ENCODE measurements around the gene ULK4.

The ULK4 gene

GRCh38 chr3:41220906-41221677 is 740.8 kb downstream of the ULK4 start:
- no peak for DNase-seq (ENCODE audit: low read depth, low spot score)
- peak overlapping the region; percentile 26 for H3K27ac ChIP-seq

DNA sequence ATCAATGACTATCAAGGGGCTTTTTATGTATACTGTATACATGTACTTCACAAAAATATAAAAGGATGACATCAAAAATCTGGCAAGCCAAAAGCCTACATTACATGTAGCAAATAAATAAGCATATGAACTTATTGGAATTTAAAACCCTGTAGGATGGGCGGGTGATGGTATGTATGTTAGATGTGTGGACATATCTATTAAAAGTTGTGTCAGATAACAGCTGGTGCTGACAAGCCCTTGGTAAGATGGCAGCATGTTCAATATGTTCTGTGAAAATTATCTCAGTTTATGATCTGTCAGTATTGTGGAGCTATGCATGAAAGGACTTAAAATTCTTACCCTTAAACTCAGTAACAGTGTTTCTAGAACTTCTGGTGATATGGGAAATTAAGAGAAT is 742.5 kb downstream of the ULK4 start:
- H3K27ac ChIP-seq: no peak overlapping the region
- DNase-seq (ENCODE audit: low read depth, low spot score): no peak

GRCh38 chr3:41216993-41217392 is 744.9 kb downstream of the ULK4 start:
- DNase-seq (ENCODE audit: low read depth, low spot score): no peak
- H3K27ac ChIP-seq: no peak overlapping the region

DNA sequence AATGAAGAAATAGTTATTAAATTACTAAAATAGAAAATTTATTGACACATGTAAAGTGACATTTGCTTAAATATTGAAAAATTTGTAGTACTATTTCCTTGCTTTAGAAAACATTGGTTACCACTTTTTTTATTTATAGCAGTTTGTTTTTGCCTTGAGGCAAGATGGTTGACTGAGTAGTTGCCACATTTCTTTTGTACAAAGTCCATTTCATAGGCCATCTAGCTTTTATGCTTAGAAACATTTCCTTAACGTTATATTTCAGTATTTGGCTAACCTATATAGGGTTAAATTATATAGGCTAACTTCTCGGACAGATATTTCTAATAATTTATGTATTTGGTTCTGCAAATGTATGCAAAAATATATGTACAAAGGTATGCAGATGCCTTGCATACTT is 745.5 kb downstream of the ULK4 start:
- no peak for DNase-seq (ENCODE audit: low read depth, low spot score)
- H3K27ac ChIP-seq: no peak overlapping the region

- H3K27ac ChIP-seq: no peak overlapping the region
Measured at GRCh38 chr3:41213588-41213987, 748.3 kb downstream of the ULK4 start.

DNA sequence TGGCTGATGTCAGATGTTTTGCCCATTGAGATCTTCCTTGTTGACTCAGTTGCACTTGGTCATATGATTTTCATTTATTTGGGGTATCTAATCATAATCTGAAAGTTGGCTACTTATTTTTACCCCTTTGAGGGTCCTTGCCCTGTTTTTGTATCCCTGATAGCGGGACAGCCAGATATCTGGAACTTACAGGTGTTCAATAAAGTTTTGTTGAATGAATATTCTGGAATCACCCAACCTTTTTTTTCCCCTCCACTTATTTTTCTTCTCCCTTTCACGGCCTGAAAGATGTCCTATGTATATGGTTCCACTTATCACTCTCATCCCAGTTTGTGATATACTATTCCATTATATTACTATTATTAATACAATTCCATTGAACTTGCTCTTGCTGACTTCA is 749.8 kb downstream of the ULK4 start:
- H3K27ac ChIP-seq: no peak overlapping the region
- no peak for DNase-seq (ENCODE audit: low read depth, low spot score)

More at GRCh38 chr3:41213588-41213987, 748.3 kb downstream of the ULK4 start:
- DNase-seq (ENCODE audit: low read depth, low spot score): no peak

DNA sequence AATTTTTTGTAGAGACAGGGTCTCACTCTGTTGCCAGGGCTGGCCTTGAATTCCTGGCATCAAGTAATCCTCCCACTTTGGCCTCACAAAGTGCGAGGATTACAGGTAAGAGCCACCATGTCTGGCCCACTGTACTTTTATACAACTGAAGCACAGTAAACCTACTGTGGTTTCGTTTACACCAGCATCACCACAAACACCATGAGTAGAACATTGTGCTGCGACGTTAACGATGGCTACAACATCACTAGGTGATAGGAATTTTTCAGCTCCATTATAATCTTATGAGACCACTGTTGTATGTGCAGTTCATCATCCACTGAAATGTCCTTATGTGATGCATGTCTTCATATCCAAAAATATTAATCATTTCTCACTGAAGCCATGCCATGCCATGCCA is 750.9 kb downstream of the ULK4 start:
- DNase-seq (ENCODE audit: low read depth, low spot score): no peak

GRCh38 chr3:41209646-41210045 is 752.3 kb downstream of the ULK4 start:
- H3K27ac ChIP-seq: no peak overlapping the region
- no peak for DNase-seq (ENCODE audit: low read depth, low spot score)

More for the DNA sequence above, 750.9 kb downstream of the ULK4 start:
- H3K27ac ChIP-seq: no peak overlapping the region

DNA sequence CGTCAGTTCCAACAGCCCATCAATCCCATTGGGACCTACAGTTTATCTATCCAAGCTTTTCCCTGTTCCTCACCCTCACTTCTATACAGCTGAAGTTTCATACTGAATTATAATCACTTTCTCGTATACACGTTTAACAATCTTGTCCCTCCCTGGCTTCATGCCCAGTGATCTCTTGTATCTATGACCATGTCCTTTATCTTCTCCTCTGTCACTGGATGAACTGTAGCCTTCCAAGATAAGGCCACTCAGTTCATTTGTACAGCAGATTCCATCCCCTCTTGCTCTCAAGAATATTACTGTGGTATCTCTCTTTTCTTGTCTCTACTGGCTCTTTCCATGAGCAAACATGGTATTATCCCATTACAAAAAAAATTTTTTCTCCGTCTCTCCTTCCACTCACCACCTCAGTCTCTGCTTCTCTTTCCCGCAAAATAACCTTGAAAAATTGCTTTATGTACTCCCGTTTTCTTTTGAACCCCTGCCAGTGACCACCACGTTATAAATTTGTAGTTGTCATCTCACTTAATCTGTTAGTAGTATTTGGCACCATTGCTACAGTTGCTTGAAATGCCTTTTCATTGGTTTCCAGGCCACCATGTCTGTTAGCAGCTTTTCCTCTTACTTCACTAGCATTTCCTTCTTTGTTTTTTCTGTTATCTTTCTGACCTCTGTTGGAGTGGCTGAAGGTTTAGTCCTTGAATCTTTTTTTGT is 753.2 kb downstream of the ULK4 start:
- no peak for DNase-seq (ENCODE audit: low read depth, low spot score)
- H3K27ac ChIP-seq: no peak overlapping the region

GRCh38 chr3:41207355-41207754 is 754.5 kb downstream of the ULK4 start:
- H3K27ac ChIP-seq: no peak overlapping the region
- DNase-seq (ENCODE audit: low read depth, low spot score): no peak

DNA sequence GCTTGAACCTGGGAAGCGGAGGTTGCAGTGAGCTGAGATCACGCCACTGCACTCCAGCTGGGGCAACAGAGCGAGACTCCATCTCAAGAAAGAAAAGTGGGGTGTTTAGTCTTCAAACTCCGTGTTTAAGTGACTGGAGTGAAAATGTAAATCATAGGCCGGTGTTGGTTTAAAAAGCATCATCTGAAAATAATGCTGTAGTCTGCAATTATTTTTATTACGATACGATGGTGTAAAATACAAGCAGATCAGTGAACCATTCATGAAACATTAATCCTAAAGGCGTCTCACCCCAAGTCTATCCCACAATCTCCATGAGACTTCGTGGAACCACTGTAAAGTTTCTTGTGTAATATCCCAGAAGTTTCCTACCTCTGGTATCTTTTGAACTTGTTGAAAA is 756.3 kb downstream of the ULK4 start:
- no peak overlapping the region for H3K27ac ChIP-seq
- DNase-seq (ENCODE audit: low read depth, low spot score): no peak

DNA sequence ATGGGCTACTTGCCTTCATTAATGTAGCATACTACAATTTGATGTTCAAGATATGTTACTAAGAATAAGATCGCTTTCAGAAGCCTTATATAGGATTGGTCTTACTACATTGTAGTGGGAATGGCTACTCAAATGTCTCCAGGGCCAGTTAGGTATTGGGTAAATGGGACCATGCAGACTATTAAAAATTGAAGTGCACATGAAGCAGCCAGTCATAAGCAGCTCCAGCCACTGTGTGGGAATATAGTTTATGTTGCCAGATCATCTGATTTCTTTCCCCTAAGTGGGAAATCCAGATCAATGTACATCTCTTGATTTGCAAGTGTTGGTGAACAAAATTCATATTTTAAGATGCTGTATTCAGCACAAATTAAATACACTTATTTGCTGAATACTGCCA is 757.5 kb downstream of the ULK4 start:
- no peak overlapping the region for H3K27ac ChIP-seq
- no peak for DNase-seq (ENCODE audit: low read depth, low spot score)

DNA sequence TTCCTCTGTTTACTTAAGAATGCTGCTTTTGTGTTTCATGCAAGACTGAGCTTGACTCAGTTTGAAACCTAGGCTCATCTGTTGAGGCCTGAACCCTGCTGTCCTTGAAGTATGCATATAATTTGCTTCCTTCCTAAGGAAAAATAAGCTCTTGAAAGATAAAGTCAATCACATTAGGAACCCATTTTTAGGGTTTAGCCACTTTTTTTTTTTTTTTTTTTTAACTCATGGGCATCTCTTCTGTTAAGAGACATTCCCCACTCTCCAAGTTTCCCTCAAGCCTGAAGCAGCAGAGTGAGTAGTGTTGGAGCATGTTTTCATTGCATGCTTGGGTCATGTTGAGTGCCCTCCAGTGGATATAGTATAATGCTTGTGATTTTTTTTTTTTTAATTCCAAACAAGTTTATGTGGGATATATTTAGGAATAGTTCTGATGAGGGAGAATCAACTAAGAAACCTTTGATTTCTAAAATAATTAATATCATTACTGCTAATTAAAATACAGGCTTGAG is 759.0 kb downstream of the ULK4 start:
- no peak for DNase-seq (ENCODE audit: low read depth, low spot score)
- H3K27ac ChIP-seq: peak overlapping the region; percentile 86

GRCh38 chr3:41202075-41202833 is 759.6 kb downstream of the ULK4 start:
- no peak for DNase-seq (ENCODE audit: low read depth, low spot score)
- H3K27ac ChIP-seq: peak overlapping the region; percentile 86

DNA sequence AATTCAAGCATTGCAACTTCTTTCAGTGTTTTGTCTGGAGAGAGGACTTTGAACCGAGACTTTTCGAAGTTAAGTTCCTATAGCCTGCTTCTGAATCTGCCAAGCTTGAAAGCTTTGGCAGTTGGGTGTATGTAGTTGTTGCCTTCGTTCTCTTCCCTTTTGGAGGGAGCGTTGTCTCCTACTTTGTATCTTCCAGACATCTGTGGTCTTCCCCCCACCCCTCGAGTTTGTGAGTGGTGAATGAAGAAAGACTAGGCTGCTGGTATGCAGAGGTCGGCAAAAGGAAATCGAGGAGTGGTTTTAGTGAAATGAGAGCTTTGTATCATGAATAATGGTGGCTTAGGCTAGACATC is 761.3 kb downstream of the ULK4 start:
- no peak for DNase-seq (ENCODE audit: low read depth, low spot score)
- H3K27ac ChIP-seq: peak overlapping the region; percentile 86

GRCh38 chr3:41199866-41200668 is 761.8 kb downstream of the ULK4 start:
- H3K27ac ChIP-seq: peak overlapping the region; percentile 86
- DNase-seq (ENCODE audit: low read depth, low spot score): no peak

- peak; percentile 80 for DNase-seq (ENCODE audit: low read depth, low spot score)
- peak within 1 kb of the TSS; percentile 86 for H3K27ac ChIP-seq
Measured at GRCh38 chr3:41198950-41199865, 762.7 kb downstream of the ULK4 start, which contains the start of gene CTNNB1. TSS of gene CTNNB1 (plus strand) at chr3:41199505. CDS start at chr3:41224069, 24,564 bp downstream.

GRCh38 chr3:41198526-41198925 is 763.4 kb downstream of the ULK4 start:
- H3K27ac ChIP-seq: peak overlapping the region; percentile 86
- no peak for DNase-seq (ENCODE audit: low read depth, low spot score)

DNA sequence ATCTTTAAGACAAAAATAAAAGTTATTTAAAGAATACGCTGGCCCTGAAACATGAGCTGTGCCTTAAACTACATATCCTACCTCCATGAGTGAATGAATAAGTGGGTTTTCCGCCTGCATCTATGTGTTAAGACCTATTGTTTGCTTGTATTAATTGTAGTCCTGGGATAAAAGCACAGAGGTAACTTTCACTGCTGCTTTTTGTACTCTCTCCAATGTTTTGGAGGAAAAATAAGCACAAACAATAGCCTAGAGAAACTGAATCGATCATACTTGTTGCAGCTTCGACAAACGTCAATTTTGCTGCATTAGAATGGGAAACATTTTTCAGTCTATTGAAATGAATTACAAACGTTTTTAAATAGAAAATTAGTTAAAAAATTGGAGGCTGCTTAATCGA is 763.9 kb downstream of the ULK4 start:
- DNase-seq (ENCODE audit: low read depth, low spot score): no peak
- no peak overlapping the region for H3K27ac ChIP-seq

Measured in epithelial cell of prostate (primary cell).